HG03060 (cell line): Measurements from ENCODE around the gene SUGP2.

Source experiments
- ATAC-seq: cut with Tn5 transposase; IDR thresholded peaks from one replicate; pipeline ENCODE4 v1.9.1; 2021; ENCODE audit warnings: low read depth, moderate number of reproducible peaks; ENCODE audit not compliant: unreplicated experiment

SUGP2 gene

DNA sequence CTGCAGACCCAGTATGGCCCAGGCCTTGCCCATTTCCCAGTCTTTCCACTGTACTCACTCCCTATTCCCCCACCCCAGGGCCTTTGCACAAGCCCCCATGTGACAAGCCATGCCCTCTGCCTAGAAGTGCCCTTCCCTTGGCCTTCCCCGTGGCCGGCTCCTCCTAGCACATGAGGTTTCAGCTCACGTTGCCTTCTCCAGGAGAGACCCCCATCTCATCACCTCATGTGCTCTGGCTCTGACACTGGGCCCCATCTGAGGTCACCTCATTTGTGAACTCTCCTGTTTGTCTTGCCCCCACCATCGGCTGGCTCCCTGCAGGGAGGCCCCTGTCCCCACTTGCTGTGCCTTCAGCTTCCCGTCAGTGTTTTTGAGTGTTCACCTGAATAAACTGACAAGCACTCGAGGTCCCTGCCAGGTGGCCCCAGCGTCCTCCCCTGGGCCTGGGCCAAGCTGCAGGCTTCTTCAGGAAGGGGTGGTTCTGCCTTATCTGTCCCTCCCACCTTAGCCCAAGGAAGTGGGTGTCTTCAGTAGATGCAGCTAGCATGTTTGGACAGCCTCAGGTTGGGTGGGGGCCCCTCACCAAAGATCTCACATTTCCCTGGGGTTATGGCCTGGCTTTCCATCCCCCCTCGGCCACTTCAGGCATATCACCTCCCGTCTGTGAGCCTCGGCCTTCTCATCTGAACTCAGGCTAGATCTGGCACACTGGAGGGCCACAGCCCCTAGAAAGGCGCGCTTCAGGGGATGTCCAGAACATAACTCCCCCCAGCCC is 26.7 kb upstream of the SUGP2 start:
- no peak for ATAC-seq

DNA sequence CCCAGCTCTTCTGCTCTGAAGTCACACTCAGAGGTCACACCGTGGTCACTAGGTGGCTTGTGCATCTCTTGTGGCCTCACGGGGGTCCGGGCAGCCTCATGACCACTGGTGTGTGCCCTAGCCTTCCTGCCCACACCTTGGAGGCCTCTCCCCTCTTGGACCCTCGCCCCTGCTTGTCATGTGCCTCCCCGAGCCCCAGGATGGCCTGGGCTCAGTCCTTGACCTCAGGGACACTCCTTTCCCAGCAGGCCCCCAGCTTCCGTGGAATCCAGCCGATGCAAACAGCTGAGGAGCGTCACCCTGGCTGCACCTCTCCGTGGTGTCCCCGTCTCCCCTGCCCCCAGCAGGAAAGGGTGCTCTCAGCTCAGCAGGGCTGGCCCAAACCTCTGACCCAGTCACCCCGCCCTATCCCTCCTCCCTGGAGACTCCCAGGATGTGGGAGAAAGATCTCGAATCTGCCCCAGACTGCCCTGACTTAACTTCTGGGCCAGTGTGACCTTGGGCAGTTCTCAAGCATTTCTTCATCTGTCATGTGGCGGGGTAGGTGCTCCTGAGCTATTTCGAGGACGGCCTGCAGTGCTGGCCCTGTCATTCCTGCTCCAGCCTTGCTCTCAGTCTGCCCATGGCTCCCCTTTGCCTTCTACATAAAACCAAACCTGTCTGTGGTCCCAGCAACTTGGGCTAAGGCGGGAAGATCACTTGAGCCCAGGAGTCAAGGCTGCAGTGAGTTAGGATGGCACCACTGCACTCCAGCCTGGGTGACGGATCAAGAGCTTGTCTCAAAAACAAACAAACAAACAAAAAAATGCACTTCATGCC is 25.9 kb upstream of the SUGP2 start:
- no peak for ATAC-seq

DNA sequence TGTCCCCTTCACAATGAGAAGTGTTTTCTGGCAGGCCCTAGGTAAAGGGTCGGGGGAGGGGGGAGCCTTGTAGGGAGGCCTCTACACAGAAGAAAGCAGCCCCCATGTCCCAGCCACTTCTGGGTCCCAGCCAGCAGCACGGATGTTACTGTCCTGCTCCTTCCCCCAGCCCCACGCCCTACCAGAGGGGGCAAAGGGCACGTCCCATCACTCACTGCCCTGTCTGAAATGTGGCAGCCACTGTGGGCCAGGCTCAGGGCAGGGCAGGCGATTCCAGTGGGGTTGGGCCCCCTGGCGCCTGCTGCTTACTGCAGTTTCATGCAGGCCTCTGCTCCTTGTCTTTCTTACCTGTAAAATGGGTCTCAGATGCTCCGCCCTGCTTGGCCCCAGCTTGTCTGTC is 24.4 kb upstream of the SUGP2 start:
- ATAC-seq = no peak

DNA sequence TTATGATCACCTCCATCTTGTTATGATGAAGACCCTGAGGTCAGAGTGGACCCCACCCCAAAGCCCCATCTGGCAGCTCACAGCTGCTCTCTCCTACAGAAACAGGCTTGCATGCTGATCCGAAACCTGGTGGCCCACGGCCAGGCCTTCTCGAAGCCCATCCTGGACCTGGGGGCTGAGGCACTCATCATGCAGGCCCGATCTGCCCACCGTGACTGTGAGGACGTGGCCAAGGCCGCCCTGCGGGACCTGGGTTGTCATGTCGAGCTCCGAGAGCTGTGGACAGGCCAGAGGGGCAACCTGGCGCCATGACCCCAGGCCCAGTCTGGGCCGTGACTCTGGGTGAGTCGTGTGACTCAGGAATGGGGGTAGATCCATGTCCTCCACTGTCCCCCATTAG is 24.0 kb upstream of the SUGP2 start:
- no peak for ATAC-seq

DNA sequence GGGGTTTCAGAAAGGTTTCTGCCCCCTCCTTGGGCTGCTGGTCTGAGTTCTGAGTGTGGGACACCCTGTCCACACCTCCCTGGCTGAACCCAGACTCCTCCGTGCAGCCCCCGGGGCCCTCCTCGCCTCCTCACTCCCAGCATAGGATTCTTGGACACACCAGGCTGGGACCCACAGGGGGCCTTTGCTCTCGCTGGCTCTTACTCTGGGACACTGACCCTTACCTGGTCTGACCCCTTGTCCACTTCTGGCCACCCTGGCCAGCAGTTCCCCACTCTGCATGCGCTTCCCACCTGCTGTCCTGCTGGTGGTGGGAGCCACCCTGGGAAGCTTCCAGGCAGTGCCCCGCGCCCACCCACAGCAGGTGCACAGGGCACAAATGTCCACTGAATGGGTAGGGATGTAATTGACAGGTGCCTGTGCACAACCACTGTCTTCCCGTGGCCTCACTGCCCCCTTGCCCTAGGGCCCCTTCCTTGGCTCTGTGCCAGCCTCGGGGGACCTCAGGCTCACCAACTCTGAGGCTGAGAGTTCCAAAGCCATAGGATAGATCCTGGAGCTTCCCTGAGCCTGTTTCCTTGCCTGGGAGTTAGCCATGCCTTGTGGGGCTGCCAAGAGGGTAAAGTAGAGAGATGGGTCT is 23.4 kb upstream of the SUGP2 start:
- no peak for ATAC-seq

DNA sequence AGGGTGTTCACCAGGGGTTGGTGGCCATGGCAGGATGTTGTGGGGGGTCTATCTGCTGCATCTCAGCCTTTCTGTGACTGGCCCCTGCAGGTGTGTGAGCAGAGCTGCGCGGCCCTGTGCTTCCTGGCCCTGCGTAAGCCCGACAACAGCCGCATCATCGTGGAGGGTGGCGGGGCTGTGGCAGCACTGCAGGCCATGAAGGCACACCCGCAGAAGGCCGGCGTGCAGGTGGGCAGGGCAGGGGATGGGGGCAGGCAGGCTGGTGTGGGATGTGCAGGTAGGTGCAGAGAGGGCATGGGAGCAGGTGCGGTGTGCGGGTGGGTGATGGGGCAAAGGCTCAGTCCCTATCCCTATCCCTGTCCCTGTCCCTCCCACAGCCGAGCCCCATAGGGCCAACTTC is 22.4 kb upstream of the SUGP2 start:
- no peak for ATAC-seq

DNA sequence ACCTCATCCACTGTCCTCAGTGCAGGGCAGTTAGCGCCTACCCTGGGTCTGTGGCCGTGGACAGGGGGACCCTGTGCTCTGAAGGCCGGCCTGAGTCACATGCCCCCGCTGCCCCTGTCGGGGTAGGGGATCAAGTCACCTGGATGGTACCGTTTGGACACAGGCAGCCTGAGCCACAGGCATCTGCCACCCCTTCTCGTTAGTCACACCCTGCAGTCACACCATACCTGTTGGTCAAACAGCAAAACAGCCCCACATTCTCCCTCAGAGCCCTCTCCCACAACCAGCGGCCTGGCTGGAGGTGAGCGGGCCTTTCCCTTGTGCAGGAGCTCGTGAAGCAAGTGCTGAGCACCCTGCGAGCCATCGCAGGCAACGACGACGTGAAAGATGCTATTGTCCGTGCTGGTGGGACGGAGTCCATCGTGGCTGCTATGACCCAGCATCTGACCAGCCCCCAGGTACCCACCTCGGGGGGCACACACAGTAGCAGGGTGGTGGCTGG is 21.7 kb upstream of the SUGP2 start:
- no peak for ATAC-seq

DNA sequence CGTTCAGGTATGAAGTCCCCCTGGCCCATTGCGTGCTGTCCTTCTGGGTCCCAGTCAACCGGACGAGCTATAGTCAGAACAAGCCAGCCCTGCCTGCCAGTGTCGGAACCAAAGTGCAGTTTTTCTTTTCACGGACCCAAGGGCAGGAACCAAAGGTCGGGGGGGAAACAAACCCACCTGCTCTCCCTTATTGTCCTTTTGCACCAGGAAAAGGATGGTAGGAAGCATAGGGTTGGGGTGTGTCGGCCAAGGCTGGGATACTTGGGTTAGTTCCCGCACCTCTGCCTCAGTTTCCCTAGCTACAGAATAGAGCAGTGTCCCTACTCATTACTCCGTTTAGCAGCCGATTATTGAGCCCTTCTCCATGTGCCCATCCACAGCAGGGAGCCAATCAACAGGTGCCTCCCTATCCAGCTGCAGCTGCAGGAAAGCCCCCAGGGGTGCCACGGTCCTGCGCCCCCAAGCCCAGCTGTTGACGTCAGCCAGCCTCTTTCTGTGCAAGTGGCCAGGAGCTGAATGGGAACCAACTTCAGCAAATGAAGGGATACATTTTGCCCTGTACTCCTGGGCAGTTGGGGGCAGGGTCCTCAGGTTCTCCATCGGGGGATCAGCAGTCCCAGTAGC is 21.1 kb upstream of the SUGP2 start:
- ATAC-seq = no peak

DNA sequence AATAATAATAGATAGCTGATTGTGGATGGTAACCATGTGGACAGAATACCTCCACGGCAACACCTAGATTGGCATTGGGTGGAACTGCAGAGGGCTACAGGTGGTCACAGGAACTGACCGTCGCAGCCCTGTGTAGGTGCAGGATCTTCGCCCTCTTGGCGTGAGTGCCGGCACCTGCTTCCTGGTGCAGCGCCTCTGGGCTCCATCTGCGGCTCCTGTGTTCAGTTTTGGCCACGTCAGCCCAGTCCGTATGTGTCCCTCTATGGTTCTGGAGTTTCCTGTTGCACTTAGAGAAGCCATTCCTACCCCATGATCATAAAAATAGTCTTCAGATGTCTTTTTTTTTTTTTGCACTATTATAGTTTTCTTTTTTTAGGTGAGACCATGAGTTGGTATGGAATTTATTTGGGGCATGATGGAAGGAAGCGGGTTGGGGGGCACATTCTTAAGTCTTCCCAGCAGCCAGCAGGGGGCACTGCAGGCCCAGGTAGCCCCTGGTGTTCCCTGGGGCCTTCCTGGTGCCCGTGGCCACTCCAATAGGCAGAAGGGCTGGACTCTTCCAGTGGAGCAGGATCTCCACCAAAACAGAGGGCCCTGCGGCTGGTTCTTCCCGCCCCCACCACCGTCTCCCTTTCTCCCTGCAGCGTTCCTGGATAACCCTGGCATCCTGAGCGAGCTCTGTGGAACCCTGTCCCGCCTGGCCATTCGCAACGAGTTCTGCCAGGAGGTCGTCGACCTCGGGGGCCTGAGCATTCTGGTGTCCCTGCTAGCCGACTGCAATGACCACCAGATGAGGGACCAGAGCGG is 20.4 kb upstream of the SUGP2 start:
- ATAC-seq = no peak

DNA sequence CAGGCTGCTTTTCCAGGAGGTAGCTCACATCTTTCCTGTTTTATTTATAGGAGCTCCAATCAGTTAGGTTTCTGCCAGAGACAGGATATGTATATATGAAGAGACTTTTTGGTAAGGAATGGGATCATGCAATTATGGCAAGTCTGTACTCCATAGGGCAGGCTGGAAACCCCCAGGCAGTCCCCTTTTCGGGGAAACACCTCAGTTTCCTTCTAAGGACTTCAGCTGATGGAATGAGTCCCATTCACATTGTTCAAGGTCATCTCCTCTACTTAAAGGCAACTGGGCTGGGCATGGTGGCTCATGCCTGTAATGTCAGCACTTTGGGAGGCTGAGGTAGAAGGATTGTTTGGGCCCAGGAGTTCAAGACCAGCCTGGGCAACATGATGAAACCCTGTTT is 19.6 kb upstream of the SUGP2 start:
- ATAC-seq = no peak

DNA sequence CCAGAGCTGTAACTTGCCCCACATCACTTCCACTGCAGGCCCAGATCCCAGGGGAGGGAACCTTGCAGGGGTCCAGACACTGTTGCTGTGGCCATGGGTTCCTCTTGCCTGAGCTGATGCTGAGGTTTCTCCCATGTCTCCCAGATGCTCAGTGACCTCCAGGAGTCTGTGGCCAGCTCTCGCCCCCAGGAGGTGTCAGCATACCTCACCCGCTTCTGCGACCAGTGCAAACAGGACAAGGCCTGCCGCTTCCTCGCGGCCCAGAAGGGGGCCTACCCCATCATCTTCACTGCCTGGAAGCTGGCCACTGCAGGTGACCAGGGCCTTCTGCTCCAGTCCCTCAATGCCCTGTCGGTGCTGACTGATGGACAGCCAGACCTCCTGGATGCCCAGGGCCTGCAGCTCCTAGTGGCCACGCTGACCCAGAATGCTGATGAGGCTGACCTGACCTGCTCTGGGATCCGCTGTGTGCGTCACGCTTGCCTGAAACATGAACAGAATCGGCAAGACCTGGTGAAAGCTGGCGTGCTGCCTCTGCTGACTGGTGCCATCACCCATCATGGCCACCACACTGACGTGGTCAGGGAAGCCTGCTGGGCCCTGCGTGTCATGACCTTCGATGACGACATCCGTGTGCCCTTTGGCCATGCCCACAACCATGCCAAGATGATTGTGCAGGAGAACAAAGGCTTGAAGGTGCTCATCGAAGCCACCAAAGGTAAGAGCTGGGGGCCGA is 18.3 kb upstream of the SUGP2 start:
- ATAC-seq = no peak

DNA sequence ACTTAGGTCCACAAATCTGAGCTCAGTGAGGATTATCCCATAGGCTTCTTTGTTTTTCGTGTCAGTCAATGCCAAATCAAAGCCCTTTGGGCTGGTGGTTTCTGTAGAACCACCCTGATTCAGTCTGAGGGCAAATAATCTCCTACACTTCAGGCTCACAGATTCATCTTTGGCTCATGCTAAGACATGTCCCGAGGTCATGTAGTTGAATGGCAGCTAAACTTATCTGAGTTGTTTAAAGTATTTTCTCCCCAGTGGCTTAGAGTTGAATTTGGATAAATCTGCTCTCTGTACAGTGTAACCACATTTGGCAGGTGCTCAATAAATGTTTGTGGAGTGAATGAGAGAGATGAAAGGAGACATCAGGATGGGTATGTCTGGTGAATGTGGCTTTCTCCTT is 17.4 kb upstream of the SUGP2 start:
- no peak for ATAC-seq

DNA sequence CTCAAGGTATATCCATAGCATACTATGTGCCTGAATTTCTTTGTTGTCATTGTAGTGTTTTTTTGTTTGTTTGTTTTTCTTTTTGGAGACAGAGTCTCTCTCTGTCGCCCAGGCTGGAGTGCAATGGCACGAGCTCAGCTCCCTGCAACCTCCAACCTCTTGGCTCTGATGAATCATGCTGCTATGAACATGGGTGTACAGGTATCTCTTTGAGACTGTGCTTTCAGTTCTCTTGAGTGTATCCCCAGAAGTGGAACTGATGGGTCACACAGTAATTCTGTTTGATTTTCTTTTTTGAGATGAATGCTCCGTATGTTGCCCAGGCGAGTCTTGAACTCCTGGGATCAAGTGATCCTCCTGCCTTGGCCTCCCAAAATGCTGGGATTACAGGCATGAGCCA is 16.8 kb upstream of the SUGP2 start:
- ATAC-seq = no peak

DNA sequence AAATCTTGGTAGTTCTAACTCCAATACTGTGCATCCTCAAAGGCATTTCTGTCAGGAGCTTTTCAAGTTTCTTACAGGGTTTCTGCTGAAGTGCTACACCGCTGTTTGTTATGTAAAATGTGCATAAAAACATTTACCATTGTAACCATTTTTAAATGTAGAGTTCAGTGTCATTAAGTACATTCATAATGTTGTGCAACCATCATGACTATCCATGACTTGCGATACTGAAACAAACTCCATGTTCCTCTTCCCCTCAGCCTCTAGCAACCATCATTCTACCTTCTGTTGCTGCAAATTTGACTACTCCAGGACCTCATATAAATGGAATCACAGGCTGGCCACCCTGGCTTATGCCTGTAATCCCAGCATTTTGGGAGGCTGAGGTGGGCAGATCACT is 16.1 kb upstream of the SUGP2 start:
- ATAC-seq = no peak

DNA sequence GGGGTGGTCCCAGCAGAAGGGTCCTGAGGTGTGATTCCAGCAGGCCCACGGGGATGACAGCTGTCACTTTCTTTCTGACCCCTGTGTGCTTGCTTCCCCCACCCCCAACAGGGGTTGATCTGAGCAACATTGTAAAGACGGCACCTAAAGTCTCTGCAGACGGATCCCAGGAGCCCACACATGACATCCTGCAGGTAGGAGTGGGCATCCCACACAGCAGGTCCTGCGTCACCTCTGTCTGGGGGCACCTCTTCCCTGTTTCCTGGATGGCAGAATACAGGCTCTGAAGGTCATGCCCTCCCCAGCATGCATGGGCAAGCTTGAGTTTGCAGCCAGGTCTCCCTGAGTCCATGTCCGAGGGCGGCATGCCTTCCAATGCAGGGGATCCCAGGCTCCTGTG is 10.6 kb upstream of the SUGP2 start:
- ATAC-seq = no peak

DNA sequence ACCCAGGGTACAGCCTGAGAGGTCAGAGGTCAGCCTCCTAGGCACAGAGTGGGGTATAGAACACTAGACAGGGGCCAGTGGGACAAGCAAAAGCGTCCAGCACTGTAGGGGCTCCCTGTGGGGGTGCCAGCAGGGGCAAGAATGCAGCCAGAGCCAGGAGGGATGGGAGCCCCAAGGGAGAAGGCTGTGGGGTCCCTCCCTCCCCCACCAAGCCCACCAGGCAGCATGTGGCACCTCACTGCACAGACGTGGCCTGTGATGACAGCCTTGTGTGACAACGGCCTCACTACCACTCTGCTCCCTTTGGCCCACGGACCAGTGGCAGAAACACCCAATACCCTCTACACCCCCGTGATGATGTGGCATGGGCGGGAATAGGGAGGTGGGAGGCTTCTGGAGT is 10.2 kb upstream of the SUGP2 start:
- ATAC-seq = no peak

DNA sequence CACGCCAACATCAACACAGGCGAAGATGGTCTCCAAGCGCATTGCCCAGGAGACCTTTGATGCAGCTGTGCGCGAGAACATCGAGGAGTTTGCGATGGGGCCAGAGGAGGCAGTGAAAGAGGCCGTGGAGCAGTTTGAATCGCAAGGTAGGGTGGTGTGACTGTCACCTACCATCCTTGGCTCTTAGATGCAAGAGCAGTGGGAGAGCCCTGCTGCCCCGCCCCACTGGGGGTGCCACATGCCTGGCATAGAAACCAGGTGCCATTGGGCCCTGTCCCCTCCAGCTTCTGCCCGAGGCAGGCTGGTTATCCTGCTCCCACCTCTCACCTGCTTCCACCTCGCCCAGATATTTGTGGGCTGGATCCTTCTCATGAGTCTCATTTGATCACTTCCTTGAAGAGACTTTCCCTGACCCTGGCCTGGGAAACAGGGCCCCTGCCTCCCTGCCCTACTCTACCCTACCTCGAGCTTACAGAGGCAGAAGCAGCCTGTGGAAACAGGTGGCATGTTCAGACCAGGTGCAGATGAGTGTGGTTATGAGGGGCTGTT is 9.5 kb upstream of the SUGP2 start:
- ATAC-seq = no peak

DNA sequence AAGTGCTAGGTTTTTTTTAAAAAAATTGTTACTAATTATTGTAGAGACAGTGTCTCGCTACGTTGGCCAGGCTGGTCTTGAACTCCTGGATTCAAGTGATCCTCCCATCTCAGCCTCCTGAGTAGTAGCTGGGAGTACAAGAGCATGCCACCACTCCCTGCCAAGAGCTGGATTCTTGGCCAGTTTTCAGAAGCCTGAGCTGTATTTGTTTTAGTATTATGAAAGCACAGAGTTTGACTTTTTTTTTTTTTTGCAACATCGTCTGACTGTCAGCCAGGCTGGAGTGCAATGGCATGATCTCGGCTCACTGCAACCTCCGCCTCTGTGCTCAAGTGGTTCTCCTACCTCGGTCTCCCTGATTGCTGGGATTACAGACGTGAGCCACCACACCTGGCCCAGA is 7.1 kb upstream of the SUGP2 start:
- no peak for ATAC-seq

DNA sequence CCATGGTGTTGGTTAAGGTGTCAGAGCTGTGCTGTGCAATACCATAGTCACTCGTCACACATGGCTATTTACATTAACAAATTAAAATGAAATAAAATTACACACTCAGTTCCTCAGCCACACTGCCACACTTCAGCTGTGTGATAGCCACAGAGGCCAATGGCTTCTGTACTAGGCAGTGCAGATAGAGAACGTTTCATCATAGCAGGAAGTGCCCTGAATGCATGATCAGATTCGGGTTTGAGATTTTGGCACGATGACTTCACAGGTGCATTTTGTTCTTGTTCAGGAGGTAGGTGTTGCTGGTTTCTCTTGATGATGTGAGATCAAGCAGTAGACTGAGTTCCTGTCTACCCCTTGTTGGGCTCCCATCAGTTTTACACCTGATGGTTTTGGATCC is 6.6 kb upstream of the SUGP2 start:
- no peak for ATAC-seq
